GM12864 (cell line): ENCODE measurements around the gene RBFOX2.

Experiments
- DNase-seq: peaks from one replicate; pipeline ENCODE4 v3.0.0-alpha.2; 2011; ENCODE audit warnings: low read depth
- H3K4me3 ChIP-seq: 2 replicates; pipeline ENCODE4 v1.5.1; 2011; ENCODE audit warnings: mild to moderate bottlenecking, low read depth, low read length, control low read depth
- CTCF ChIP-seq: IDR thresholded peaks from 2 replicates; pipeline ENCODE4 v1.5.1; 2011; ENCODE audit warnings: low read depth, mild to moderate bottlenecking, moderate library complexity, low read length, control low read depth, inconsistent platforms; ENCODE audit errors: missing control alignments

RBFOX2 gene

GRCh38 chr22:36009085-36009484 is 19.5 kb downstream of the RBFOX2 start:
- TF ChIP-seq CTCF: no peak
- no peak overlapping the region for H3K4me3 ChIP-seq
- DNase-seq: no peak

DNA sequence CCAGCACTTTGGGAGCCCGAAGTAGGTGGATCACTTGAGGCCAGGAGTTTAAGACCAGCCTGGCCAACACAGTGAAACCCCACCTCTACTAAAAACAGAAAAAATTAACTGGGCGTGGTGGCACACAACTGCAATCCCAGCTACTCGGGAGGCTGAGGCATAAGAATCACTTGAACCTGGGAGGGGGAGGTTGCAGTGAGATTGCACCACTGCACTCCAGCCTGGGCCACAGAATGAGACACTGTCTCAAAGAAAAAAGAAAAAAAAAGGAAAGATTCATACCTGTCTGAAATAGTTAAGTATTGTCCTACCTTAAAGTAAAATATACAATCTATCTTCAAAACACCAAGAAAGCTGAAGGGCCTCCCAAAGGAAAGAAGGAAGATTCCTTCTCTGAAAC is 20.1 kb downstream of the RBFOX2 start:
- H3K4me3 ChIP-seq: no peak overlapping the region
- DNase-seq: no peak
- no peak for TF ChIP-seq CTCF

GRCh38 chr22:36008131-36008530 is 20.5 kb downstream of the RBFOX2 start:
- DNase-seq: no peak
- no peak for TF ChIP-seq CTCF
- no peak overlapping the region for H3K4me3 ChIP-seq

GRCh38 chr22:36003972-36004674 is 24.5 kb downstream of the RBFOX2 start:
- no peak overlapping the region for H3K4me3 ChIP-seq
- TF ChIP-seq CTCF: no peak
- no peak for DNase-seq

GRCh38 chr22:36002718-36003260 is 25.8 kb downstream of the RBFOX2 start:
- TF ChIP-seq CTCF: no peak
- H3K4me3 ChIP-seq: no peak overlapping the region
- no peak for DNase-seq

- no peak for DNase-seq
- TF ChIP-seq CTCF: no peak
- H3K4me3 ChIP-seq: no peak overlapping the region
Measured at GRCh38 chr22:36002084-36002483, 26.5 kb downstream of the RBFOX2 start.

DNA sequence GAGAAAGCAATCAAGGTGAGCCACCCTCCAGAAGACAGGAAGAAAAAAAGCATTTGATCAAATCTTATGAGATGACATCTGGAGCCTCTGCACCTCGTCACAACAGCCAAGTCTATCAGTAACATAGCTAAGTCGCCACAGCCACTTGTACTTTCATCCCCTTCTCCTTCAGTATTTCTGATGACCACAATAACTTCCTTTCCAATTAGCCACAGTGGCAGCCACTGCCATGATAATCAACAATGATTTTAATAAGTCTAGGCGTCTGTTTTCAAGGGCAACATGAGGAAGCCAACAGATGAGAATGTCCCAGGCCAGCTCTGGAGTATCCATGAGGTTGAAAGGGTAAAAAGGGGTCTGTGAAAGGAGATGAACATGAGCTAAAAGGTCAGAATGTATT is 29.9 kb downstream of the RBFOX2 start:
- H3K4me3 ChIP-seq: no peak overlapping the region
- no peak for TF ChIP-seq CTCF
- DNase-seq: no peak
